Chondrocyte (in vitro differentiated cells): Measurements from ENCODE around the gene LDLRAD4. TPM values are rescaled to one million over a fixed set of nuclear protein-coding genes. Genes with fewer than 3 reads are reported as not detected.

Experiments used
- DNase-seq: peaks from one replicate; pipeline ENCODE4 v3.0.0; 2021; ENCODE audit warnings: mixed read lengths, low spot score
- H3K27ac Mint-ChIP-seq: one replicate; pipeline ENCODE4 v1.8.0; 2021; ENCODE audit warnings: mild to moderate bottlenecking, moderate library complexity, mixed read lengths; ENCODE audit not compliant: unreplicated experiment
- H3K27me3 Mint-ChIP-seq: 2 replicates; pipeline ENCODE4 v1.8.0; 2021; ENCODE audit warnings: low read depth, mixed read lengths
- H3K36me3 Mint-ChIP-seq: 2 replicates; pipeline ENCODE4 v1.8.0; 2021; ENCODE audit warnings: low read depth, mixed read lengths
- H3K4me1 Mint-ChIP-seq: 2 replicates; pipeline ENCODE4 v1.8.0; 2021; ENCODE audit warnings: low read depth, mild to moderate bottlenecking, mixed read lengths
- H3K4me3 Mint-ChIP-seq: one replicate; pipeline ENCODE4 v1.8.0; 2021; ENCODE audit warnings: mild to moderate bottlenecking, moderate library complexity, mixed read lengths; ENCODE audit not compliant: unreplicated experiment
- H3K9me3 Mint-ChIP-seq: 2 replicates; pipeline ENCODE4 v1.8.0; 2021; ENCODE audit warnings: low read depth, mixed read lengths
- CTCF ChIP-seq: fragments of 200-600 bp; sonication (generic); IDR thresholded peaks from 2 replicates; pipeline ENCODE4 v1.5.0; 2021; ENCODE audit warnings: antibody characterized with exemption, mild to moderate bottlenecking, moderate library complexity
- total RNA-seq: library from RNA; stranded (reverse); gene quantifications from 3 replicates; pipeline ENCODE4 v1.2.1, GENCODE V29; 2021

Gene LDLRAD4
- total RNA-seq, 1 donor from 2014 or later, result 80.5 TPM

DNA sequence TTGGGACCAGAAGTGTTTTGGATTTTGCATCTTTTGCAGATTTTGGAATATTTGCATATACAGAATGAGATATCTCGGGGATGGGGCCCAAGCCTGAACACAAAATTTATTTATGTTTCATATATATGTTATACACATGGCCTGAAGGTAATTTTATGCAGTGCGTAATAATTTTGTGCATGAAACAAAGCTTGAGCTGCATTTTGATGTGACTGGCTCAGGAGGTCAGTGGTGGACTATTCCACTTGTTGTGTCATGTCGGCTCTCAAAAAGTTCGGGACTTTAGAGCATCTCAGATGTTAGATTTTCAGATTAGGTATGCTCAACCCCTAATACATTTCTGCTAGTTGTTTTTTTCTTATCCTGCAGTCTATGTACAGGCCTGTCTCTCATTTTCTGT, 362.4 kb downstream of the LDLRAD4 start:
- Mint-ChIP-seq H3K27ac (no peak overlapping the region), H3K9me3 (no peaks in the 10 kb centered on the region), H3K4me3 (no peak overlapping the region), H3K4me1 (peaks cover 40% of the 10 kb centered on the region), H3K36me3 (peaks cover 6% of the 10 kb centered on the region), H3K27me3 (no peaks in the 10 kb centered on the region)
- no peak for DNase-seq
- no peak for TF ChIP-seq CTCF

GRCh38 chr18:13581496-13582177, 363.1 kb downstream of the LDLRAD4 start:
- Mint-ChIP-seq H3K4me3 (no peak overlapping the region), H3K36me3 (peaks cover 6% of the 10 kb centered on the region), H3K4me1 (peaks cover 36% of the 10 kb centered on the region), H3K9me3 (no peaks in the 10 kb centered on the region), H3K27ac (no peak overlapping the region), H3K27me3 (no peaks in the 10 kb centered on the region)
- TF ChIP-seq CTCF, result no peak
- DNase-seq, result no peak

GRCh38 chr18:13582178-13582670, 363.7 kb downstream of the LDLRAD4 start:
- DNase-seq, result no peak
- no peak for TF ChIP-seq CTCF
- Mint-ChIP-seq H3K4me1 (peaks cover 32% of the 10 kb centered on the region), H3K4me3 (no peak overlapping the region), H3K27me3 (no peaks in the 10 kb centered on the region), H3K27ac (no peak overlapping the region), H3K9me3 (no peaks in the 10 kb centered on the region), H3K36me3 (peaks cover 6% of the 10 kb centered on the region)

DNA sequence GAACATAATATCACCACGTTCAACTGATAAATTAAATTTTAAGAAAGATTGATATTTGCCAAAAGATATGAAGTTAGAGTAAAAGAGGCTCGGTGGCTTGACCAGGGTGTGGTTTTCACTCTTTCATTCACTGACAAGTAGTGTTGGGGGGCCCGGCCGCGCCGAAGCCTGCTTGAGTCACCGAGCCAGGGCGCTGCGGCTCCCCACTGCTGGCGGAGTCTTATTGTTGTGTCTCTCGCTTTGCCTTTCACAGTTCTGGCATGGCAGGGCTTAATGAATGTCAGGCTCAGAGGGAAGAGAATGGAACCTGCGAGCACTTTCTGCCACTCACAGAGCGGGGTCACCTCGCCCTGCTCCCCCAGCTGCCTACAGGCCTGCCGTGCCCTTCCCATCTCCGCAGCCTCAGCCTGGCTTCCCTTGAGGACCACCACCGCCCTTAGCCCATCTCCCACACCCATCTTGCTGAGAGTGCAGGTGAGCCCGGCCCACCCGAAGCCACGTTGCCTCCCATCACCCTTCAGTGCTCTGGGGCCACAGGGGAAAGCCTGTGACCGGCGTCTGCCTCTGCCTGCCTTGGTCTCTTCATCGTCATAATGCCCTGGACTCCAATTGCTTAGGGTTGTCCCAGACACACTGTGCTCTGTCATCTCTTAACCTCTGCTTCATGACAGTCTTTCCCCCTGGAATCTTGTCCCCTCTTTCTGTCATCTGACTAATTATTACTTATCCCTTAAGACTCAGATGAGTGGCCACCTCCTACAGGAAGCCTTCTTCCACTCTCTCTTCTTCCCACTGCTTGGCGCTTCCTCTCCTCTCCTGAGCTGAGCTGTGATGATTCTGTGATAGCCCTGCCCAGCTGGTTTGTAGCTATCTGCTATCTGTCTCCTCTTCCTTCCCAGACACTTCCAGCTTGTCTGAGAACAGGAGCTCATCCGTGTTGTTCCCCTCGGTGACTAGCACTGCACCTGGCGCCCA, 365.3 kb downstream of the LDLRAD4 start:
- no peak for TF ChIP-seq CTCF
- Mint-ChIP-seq H3K4me1 (peaks cover 28% of the 10 kb centered on the region), H3K9me3 (no peaks in the 10 kb centered on the region), H3K36me3 (peaks cover 6% of the 10 kb centered on the region), H3K27ac (no peak overlapping the region), H3K4me3 (no peak overlapping the region), H3K27me3 (no peaks in the 10 kb centered on the region)
- no peak for DNase-seq

- Mint-ChIP-seq H3K9me3 (no peaks in the 10 kb centered on the region), H3K36me3 (peaks cover 6% of the 10 kb centered on the region), H3K4me1 (peaks cover 26% of the 10 kb centered on the region), H3K4me3 (no peak overlapping the region), H3K27me3 (no peaks in the 10 kb centered on the region), H3K27ac (no peak overlapping the region)
- no peak for TF ChIP-seq CTCF
- DNase-seq, result no peak
Measured at GRCh38 chr18:13584825-13585224, 366.3 kb downstream of the LDLRAD4 start.
